Activated T-helper 17 cell treated with anti-CD3 and anti-CD28 coated beads, Interleukin-2, amount 50 U/mL, for 72 hours (primary cell): ENCODE data around the gene ZSWIM9. TPM values are rescaled to one million over a fixed set of nuclear protein-coding genes. Genes with fewer than 3 reads are reported as not detected.
A peak's percentile ranks its signal among the peaks of the same experiment; 100 is the strongest.

Experiments
- ATAC-seq: fragments of 150-1000 bp; cut with Tn5 transposase; replicated peaks from 2 replicates; pipeline ENCODE4 v1.10.0; 2021; ENCODE audit warnings: mild to moderate bottlenecking, moderate library complexity
- H3K27ac Mint-ChIP-seq: one replicate; pipeline ENCODE4 v1.8.0; 2022; ENCODE audit warnings: mixed read lengths
- H3K27me3 Mint-ChIP-seq: one replicate; pipeline ENCODE4 v1.8.0; 2022; ENCODE audit warnings: mixed read lengths
- H3K36me3 Mint-ChIP-seq: one replicate; pipeline ENCODE4 v1.8.0; 2022; ENCODE audit warnings: low read depth, mild to moderate bottlenecking, mixed read lengths
- H3K4me1 Mint-ChIP-seq: one replicate; pipeline ENCODE4 v1.8.0; 2022; ENCODE audit warnings: mixed read lengths
- H3K4me3 Mint-ChIP-seq: one replicate; pipeline ENCODE4 v1.8.0; 2022; ENCODE audit warnings: mild to moderate bottlenecking, mixed read lengths
- H3K9me3 Mint-ChIP-seq: one replicate; pipeline ENCODE4 v1.8.0; 2022; ENCODE audit warnings: mixed read lengths
- total RNA-seq, 2 donors: library from RNA; stranded (reverse); gene quantifications; one replicate each; pipeline ENCODE4 v1.2.3, GENCODE V29; 2022

Gene ZSWIM9
- total RNA-seq = 10 to 100 TPM in 1 of 2 donors, 1 to 10 TPM in 1; 9.9 to 11.3 TPM

DNA sequence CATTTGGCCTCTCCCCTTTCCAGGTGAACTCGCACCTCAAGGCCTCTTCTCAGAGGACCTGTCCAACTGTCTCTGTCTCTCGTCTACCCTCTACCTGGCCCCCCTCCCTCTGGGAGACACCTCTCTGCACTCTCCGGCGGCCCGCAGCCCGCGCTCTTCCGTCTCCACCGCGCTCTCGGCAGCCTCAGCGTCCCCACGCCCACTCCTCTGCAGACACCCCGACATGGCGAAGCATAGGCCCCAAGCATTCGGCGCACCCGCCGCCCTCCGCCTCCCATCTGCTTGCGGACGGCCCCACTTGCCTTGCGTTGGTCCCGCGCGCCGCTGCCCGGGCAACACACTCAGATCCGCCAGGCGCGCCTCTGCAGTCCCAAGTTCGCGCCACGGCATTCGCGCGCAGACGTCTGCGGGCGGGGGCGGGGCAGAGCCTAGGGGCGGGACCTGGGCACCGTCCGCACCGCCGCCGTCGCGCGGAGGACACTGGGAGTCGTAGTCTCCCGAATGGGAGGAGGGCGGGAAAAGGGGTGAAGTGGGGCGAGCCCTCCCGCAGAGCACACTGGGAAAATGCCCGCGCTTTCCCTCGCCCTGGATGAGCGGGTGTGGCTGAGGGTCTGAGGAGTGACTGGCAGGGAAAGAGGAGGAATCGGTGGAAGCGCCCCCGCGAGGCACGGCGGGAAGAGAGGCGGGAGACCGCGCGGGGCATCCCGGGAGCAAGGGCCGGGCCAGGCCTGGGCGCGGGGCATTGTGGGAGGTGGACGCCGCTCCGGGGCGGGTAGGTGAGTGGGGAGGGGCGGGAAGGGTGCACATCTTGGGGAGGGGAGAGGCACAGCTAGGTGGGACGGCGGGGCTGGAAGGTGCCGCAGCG is at the start of gene ZSWIM9, which contains the start of gene LIG1:
Gene ZSWIM9 (plus strand): TSS at position 742 of the 865 bp plus-strand sequence. CDS start 1,123 bp downstream, outside the sequence.
Gene LIG1 (minus strand): TSS at position 406 of the 865 bp plus-strand sequence. CDS start 4,778 bp downstream, outside the sequence.
- H3K9me3 Mint-ChIP-seq = no peaks in the 10 kb centered on the region
- H3K4me1 Mint-ChIP-seq = peaks cover 30% of the 10 kb centered on the region
- peaks cover 55% of the 10 kb centered on the region for H3K36me3 Mint-ChIP-seq
- peak within 1 kb of the TSS; percentile 93 for H3K4me3 Mint-ChIP-seq
- no peaks in the 10 kb centered on the region for H3K27me3 Mint-ChIP-seq
- peak within 1 kb of the TSS; percentile 96 for H3K27ac Mint-ChIP-seq
- peak; percentile 94 for ATAC-seq

DNA sequence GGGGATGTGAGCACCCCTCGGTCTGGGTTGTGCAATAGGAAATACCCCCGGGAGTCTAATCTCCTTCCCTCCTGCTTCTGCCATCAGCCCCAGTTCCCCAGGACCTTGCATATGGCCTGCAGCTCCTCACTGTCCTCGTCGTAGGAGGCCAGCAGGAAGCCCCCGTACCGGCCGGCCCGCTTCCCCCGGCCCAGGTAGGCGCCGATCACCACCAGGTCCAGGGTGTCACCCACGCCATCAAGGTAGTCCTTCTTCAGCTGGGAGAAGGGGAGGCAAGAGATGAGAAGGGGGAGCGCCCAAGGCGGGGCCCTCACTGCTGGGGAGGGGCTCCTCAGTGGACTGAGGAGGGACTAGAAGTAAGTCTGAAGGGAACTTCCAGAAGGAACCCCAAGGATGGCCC is 49.4 kb upstream of the ZSWIM9 start:
- Mint-ChIP-seq H3K36me3 (peaks cover 84% of the 10 kb centered on the region), H3K27me3 (no peaks in the 10 kb centered on the region), H3K4me3 (no peak overlapping the region), H3K4me1 (peaks cover 13% of the 10 kb centered on the region), H3K27ac (no peak overlapping the region), H3K9me3 (no peaks in the 10 kb centered on the region)
- no peak for ATAC-seq

DNA sequence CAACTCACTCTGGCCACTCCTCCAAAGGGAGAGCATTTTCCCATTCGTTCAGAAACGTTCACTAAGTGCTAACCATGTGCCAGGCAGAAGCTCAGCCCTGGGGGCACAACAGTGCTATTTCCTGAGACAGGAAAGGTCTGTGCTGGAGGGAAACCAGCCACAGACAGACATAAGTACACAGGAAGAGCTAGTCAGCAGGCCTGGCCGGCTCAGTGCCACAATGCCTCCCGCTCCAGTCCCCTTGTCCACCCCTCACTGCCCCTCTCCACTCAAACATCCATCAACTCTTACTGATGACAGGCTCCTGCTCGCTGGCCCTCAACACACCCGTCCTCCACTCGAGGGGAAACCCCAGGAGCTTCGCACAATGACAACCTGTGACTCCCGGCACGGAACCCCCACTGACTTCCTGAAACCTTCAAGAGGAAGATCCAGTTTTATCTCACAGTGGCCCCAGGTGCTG is 48.5 kb upstream of the ZSWIM9 start:
- peaks cover 92% of the 10 kb centered on the region for H3K36me3 Mint-ChIP-seq
- peak; percentile 69 for ATAC-seq

DNA sequence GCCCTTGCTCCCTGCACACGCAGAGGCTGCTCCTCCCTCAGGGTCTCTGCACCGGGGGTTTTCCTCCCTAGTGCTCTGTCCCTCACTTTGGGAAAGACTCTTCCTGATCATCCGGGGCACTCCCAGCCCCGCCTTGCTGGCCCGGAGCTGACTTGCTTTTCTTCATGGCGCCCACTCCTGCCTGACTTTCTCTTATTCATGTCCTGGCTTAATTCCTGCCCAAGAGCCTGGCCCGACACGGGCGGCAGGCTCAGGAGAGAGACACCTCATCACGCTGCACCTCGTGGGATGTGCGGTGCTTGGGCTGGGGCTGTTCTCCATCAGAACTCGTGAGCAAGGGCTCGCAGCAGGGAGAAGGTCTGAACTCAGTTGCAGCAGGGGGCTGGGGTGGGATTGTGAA is 48.1 kb upstream of the ZSWIM9 start:
- Mint-ChIP-seq H3K4me3 (peak overlapping the region; percentile 42), H3K27me3 (no peaks in the 10 kb centered on the region), H3K36me3 (peaks cover 94% of the 10 kb centered on the region), H3K27ac (peak overlapping the region; percentile 78), H3K4me1 (peaks cover 13% of the 10 kb centered on the region), H3K9me3 (no peaks in the 10 kb centered on the region)
- no peak for ATAC-seq

More for the DNA sequence above, 48.5 kb upstream of the ZSWIM9 start:
- Mint-ChIP-seq H3K4me3 (peak overlapping the region; percentile 42), H3K4me1 (peaks cover 13% of the 10 kb centered on the region), H3K9me3 (no peaks in the 10 kb centered on the region), H3K27ac (peak overlapping the region; percentile 78), H3K27me3 (no peaks in the 10 kb centered on the region)

DNA sequence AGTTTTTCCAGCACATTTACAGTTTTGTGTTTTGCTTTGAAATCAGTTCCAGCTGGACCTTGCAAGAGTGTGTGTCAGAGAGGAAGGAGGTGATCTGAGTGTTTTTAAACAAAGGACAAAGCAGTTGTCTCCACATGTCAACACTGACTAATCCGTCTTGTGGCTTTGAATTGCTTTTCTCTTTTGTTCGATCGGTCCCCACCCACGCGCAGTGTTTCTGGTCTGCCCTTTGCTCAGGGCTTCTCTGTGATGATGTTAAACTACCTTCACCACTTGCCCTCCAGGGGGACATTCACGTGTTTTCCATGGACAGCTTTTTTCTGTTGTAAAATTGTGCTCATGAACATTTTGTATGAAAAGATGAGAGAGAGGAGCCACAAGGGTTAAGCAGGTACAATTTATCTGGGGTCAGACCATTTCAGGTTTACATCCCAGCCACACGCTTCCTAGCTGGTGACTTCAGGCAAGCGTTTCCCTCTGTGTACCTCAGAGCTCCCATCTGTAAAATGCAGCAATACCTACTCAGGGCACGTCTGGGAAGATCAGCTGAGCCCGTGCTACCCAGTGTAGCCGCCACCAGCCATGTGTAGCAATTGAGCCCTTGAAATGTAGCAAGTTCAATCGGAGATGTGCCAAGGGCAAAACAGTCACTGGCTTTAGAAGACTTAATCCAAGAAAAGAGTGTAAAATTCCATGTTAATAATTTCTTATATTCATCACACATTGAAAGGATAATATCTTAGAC is 46.4 kb upstream of the ZSWIM9 start:
- no peaks in the 10 kb centered on the region for H3K27me3 Mint-ChIP-seq
- peak overlapping the region; percentile 85 for H3K27ac Mint-ChIP-seq
- H3K36me3 Mint-ChIP-seq = peaks cover 97% of the 10 kb centered on the region
- peak; percentile 95 for ATAC-seq
- no peaks in the 10 kb centered on the region for H3K9me3 Mint-ChIP-seq
- peaks cover 13% of the 10 kb centered on the region for H3K4me1 Mint-ChIP-seq
- peak overlapping the region; percentile 54 for H3K4me3 Mint-ChIP-seq

DNA sequence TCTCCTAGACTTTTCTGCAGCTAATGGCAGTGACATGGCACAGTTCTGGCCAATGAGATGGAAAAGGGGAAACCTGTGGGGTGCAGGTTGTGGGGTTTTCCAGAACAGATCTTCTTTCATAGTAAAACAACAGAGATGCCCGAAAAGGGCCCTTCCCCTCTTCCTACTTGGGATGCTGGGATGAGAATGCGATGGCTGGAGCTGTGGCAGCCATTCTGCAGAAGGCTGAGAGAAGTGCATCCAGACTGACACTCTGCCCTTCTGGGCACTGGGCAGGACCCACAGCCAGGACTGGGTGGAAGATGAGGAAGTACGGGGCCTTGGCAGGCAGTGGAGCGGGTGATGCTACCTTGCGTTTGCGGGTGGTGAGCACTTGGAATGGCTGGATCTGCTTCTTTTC is 42.9 kb upstream of the ZSWIM9 start:
- Mint-ChIP-seq H3K27ac (peak overlapping the region; percentile 28), H3K27me3 (no peaks in the 10 kb centered on the region), H3K9me3 (no peaks in the 10 kb centered on the region), H3K36me3 (peaks cover 99% of the 10 kb centered on the region), H3K4me3 (no peak overlapping the region), H3K4me1 (peaks cover 7% of the 10 kb centered on the region)
- ATAC-seq = no peak

DNA sequence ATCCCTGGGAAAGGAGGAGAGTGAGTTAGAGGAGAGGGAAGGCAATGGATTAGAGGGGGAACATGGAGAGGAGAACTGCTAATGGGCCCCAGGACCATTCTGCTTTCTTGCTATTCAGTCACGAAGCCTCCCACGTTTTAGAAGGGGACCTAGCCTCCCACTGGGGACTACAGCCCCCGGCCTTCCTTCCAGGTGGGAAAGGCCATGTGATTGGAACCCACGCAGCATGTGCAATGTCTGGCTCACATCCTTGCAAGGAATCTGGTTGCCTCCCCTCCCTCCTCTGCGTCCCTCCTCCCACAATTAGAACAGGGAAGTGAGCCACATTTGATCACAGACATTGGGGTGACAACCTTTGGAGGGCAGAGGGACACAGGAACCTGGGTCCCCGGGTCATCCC is 37.4 kb upstream of the ZSWIM9 start:
- Mint-ChIP-seq H3K36me3 (peaks cover 80% of the 10 kb centered on the region), H3K27ac (no peak overlapping the region)

DNA sequence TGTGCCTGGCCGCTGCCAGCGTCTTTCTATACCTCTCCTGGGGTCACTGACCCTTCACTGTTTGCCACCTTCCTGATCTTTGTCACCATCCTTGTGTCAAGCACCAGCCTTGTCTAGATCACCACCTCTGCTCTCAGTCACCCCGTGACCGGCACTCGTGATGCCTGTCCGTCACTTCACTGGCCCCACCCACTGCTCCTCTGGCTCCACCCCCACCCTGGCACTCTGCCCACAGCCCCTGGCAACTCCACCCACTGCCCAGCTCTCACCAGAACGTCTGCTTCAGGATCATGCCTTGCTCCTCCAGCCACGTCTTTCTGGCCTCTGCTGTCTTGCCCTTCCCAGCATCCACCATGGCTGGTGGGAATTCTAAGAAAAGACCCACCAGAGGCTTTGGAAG is 35.1 kb upstream of the ZSWIM9 start:
- Mint-ChIP-seq H3K9me3 (no peaks in the 10 kb centered on the region), H3K27ac (no peak overlapping the region), H3K36me3 (peaks cover 77% of the 10 kb centered on the region), H3K27me3 (no peaks in the 10 kb centered on the region), H3K4me3 (no peak overlapping the region), H3K4me1 (no peaks in the 10 kb centered on the region)
- ATAC-seq = no peak

More for the DNA sequence above, 37.4 kb upstream of the ZSWIM9 start:
- H3K27me3 Mint-ChIP-seq = no peaks in the 10 kb centered on the region
- no peak for ATAC-seq
- H3K4me1 Mint-ChIP-seq = no peaks in the 10 kb centered on the region
- no peaks in the 10 kb centered on the region for H3K9me3 Mint-ChIP-seq
- no peak overlapping the region for H3K4me3 Mint-ChIP-seq

DNA sequence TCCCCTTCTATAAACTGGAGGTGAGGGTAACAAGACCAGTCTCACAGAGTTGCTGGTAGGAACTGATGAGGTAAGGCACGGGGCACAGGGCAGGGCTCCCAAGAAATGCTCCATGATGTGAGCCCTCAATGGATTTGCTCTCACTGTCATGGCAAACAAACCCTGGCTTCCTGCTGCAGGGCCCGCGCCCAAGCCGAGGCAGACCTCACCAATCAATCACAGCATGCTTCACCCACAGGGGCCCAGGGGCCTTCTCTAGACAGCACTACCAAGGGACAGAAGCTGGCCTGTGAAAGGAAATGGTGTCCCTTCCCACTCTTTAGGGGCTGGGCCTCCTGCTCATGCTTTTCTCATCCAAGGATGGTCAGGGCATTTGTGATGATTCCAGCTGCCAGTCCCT is 33.9 kb upstream of the ZSWIM9 start:
- no peak overlapping the region for H3K4me3 Mint-ChIP-seq
- H3K27ac Mint-ChIP-seq = no peak overlapping the region
- peaks cover 77% of the 10 kb centered on the region for H3K36me3 Mint-ChIP-seq
- no peaks in the 10 kb centered on the region for H3K9me3 Mint-ChIP-seq
- ATAC-seq = no peak
- no peaks in the 10 kb centered on the region for H3K4me1 Mint-ChIP-seq
- H3K27me3 Mint-ChIP-seq = no peaks in the 10 kb centered on the region

DNA sequence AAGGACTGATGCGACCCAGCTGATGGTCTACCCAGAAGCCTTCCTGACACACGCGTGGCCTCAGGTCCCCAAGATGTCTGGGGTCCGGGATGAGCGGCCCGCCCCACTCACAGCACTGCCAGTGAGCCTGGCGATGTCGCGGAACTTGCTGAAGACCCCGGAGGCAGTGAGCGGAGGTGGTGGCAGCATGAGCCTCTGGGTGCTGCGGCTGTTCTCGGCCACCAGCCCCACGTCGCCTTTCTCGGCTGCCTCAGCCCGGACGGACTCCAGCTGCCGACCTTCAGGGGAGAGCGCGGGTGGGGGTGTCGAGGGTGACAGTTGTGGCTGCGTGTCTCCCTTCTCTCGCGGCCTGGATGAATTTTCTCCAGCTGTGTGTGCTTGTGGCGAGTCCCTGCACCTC is 33.1 kb upstream of the ZSWIM9 start:
- ATAC-seq = no peak
- H3K4me3 Mint-ChIP-seq = no peak overlapping the region
- no peaks in the 10 kb centered on the region for H3K27me3 Mint-ChIP-seq
- no peak overlapping the region for H3K27ac Mint-ChIP-seq
- peaks cover 76% of the 10 kb centered on the region for H3K36me3 Mint-ChIP-seq
- H3K9me3 Mint-ChIP-seq = no peaks in the 10 kb centered on the region
- H3K4me1 Mint-ChIP-seq = no peaks in the 10 kb centered on the region

DNA sequence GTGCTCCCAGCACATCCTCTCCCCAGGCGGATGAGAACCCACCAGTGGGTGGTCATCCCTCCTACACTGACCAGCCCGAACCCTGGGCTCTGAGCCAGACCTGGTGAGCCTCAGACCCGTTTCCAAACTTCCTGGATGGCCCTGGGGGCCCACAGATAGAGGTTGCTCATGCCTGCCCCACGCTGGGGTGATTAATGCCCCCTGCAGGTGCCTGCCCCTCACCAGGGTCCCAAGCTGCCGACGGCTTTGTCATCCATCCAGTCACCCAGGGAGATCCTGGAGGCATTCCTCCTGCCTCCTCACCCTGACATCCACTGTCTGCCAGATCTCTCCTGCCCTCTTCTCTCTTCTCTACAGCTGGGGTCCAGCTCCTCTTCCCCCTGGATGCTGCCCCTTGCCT is 31.4 kb upstream of the ZSWIM9 start:
- Mint-ChIP-seq H3K27ac (no peak overlapping the region), H3K4me1 (no peaks in the 10 kb centered on the region), H3K4me3 (no peak overlapping the region), H3K9me3 (no peaks in the 10 kb centered on the region), H3K36me3 (peaks cover 76% of the 10 kb centered on the region), H3K27me3 (no peaks in the 10 kb centered on the region)
- ATAC-seq = no peak

DNA sequence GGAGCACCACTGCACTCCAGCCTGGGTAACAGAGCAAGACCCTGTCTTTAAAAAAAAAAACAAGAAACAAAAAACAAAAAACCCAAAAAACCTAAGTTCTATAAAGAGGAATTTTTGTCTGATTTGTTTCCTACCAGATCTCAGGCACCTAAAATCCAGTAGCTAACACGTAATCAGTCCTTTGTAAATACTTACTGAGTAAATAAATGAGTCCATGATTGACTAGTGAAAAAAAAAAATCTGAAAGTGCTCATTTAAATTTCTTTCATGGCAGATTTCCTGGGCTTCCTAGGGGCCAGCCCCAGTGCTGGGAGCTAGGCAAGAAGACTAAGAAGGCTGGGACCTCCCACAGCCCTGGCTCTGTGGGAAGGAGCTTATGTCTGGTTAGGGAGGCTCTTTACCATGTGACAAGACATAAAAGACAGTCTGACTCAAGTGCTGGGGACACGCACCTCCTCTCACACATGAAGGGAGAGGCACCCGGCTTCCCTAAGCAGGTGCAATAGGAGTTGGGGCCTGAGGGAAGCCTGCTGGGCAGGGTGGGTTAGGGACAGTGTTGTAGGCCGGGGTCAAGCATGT is 22.8 kb upstream of the ZSWIM9 start:
- Mint-ChIP-seq H3K4me3 (no peak overlapping the region), H3K27me3 (no peaks in the 10 kb centered on the region), H3K36me3 (peaks cover 100% of the 10 kb centered on the region), H3K4me1 (no peaks in the 10 kb centered on the region), H3K9me3 (no peaks in the 10 kb centered on the region), H3K27ac (no peak overlapping the region)
- no peak for ATAC-seq

DNA sequence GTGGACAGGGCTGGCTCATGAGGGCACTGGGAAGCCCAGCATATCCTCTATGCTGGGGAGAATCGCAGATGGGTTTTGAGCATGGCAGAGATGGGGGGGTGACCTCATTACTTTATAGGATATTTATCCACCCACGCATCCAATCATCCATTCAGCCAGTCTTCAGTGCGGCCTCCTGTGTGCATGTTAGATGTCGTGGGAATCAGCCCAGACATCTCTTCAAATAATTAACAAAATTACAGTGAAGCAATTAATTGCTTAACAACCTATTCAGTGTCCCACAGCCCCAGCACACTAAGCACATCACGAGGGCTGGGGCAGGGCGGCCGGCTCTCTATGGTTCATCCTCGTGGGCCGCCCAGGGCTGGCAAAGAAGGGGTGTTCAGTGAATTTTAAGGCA is 21.9 kb upstream of the ZSWIM9 start:
- H3K27ac Mint-ChIP-seq = no peak overlapping the region
- peaks cover 93% of the 10 kb centered on the region for H3K36me3 Mint-ChIP-seq
- H3K9me3 Mint-ChIP-seq = no peaks in the 10 kb centered on the region
- H3K27me3 Mint-ChIP-seq = no peaks in the 10 kb centered on the region
- no peak overlapping the region for H3K4me3 Mint-ChIP-seq
- no peaks in the 10 kb centered on the region for H3K4me1 Mint-ChIP-seq
- ATAC-seq = no peak

DNA sequence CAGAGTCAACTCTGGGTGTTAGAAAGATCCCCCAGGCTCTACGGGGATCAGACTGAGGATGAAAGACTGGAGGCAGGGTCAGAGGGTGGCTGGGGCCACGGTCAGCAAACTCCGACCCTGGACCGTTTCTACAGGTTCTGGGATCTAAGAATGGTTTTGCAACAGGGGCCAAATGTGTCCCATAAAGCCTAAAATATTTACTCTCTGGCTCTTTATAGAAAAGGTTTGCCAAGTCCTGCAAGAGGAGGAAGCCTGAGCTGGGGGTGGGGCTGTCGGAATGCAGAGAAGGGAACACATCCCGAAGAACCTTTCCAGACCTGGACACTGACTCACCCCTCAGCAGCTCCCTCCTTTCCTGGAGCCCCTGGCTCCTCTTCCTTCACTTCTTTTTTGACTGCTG is 21.1 kb upstream of the ZSWIM9 start:
- ATAC-seq = no peak
- no peak overlapping the region for H3K27ac Mint-ChIP-seq
- peaks cover 93% of the 10 kb centered on the region for H3K36me3 Mint-ChIP-seq
- no peaks in the 10 kb centered on the region for H3K4me1 Mint-ChIP-seq
- no peaks in the 10 kb centered on the region for H3K27me3 Mint-ChIP-seq
- H3K4me3 Mint-ChIP-seq = no peak overlapping the region
- no peaks in the 10 kb centered on the region for H3K9me3 Mint-ChIP-seq
